Activated CD8-positive, alpha-beta memory T cell treated with anti-CD3 and anti-CD28 coated beads for 1 hour (primary cell): Measurements from ENCODE around the gene RGS11.
"Not testable (repeated sequence)": the region's sequence is repeated elsewhere in the genome, so short reads cannot be mapped to it uniquely, and the experiment has no call there.

Source experiments
- DNase-seq, 2 donors: peaks; one replicate each; pipeline ENCODE4 v3.0.0-alpha.2; 2020; ENCODE audit warnings: low read depth in 1 of 2; ENCODE audit errors: extremely low read depth in 1 of 2

Gene RGS11

DNA sequence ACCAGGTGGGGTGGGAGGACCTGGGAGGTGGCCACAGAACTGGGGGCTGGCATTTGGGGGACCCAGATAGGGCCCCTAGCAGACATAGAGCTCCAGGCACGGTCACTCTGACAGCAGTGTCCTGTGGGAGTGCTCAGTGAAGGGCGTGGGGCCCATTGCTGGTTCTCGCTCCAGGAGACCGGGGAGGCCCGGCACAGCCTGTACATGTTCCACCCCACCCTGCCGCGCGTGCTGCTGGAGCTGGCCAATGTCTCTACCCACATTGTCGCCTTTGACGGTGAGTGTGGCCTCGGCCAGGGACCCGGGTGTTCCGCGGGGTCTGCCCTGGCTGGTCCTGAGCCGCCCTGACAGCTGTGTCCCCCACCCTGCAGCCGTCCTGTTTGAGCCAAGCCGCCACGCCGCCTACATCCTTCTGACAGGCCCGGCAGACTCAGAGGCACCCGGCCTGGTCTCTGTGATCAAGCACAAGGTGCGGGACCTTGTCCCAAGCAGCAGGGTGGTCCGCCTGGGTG, 11.2 kb downstream of the RGS11 start:
- no peak for DNase-seq

DNA sequence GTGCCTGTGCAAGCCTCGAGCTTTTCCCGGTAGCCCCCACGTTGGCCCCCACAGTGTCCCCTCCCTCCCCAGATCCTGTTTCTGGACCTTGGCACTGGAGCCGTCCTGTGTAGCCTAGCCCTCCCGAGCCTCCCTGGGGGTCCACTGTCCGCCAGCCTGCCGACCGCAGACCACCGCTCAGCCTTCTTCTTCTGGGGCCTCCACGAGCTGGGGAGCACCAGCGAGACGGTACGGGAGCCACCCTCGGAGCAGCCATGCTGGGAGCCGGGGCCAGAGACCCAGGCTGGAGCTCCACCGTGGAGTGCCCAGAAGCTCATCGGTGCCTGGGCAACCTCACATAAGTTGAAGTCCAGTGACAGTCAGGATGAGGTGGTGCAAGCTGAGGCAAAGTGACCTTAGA, 11.8 kb downstream of the RGS11 start:
- DNase-seq: no peak

DNA sequence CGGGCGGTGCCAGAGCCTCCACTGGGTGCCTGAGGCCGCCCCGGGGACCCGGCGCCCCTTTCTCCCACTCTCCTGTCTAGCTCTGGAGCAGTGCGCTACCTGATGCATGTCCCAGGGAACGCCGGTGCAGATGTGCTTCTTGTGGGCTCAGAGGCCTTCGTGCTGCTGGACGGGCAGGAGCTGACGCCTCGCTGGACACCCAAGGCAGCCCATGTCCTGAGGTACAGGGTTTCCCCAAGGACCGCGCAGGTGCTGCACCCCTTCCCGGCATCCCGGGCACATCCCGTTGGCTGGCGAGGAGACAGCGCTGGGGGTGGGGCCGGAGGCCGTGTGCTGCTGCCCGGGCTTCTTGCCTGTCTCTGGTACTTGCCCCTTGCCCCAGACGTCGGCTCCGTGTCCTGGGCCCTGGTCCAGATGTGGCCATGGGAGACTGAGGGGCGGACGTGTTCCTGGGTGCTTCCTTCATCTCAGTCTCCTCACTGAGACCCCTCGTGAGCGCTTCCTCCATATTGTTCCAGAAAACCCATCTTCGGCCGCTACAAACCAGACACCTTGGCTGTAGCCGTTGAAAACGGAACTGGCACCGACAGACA, 12.5 kb downstream of the RGS11 start:
- DNase-seq: no peak

DNA sequence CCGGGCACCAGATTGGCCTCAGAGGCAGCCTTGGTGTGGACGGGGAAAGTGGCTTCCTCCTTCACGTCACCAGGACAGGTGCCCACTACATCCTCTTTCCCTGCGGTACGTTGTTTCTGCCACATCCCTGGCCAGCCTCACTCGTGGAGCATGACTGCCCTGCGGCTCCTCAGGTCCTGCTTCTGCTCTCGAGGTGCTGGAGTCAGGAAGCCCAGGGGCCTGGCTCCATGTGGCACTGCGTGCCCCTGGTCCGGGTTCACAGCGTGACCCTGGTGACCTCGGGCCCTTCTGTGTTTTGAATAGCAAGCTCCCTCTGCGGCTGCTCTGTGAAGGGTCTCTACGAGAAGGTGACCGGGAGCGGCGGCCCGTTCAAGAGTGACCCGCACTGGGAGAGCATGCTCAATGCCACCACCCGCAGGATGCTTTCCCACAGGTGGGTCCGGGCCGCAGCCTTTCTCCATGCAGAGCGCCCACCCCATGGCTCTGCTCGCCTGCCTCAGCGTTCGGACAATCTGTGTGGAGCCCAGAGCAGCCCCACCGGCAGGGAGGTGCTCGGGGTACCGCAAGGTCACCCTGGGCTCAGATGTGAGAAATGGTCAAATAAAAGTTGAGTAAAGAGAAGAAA, 13.5 kb downstream of the RGS11 start:
- no peak for DNase-seq

DNA sequence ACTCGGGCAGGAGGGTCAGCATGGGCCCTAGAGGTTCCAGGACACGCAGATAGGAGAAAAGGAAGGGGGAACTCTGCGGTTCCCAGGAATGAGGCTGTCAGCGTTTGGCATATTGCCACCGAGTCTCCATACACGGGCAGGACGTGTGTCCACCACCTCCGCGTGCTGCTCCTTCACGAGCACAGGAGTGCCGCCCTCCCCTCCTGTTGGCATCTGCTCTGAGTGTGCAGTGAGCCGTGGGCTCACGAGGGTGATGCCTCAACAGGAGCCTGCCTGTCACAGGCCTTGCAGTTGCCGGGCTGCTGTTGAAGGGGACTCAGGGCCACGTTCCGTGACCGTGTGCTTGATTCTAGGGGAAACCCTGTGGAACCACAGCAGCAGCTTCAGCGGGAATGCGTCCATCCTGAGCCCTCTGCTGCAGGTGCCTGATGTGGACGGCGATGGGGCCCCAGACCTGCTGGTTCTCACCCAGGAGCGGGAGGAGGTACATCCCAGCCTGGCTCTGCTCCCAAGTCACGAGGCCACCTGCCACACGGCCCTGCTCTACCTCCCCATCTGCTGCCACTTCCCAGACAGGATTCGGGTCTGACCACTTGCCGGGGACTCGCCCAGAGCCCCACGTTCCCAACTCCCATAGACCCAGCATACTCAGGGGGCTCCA, 14.6 kb downstream of the RGS11 start:
- DNase-seq: no peak

DNA sequence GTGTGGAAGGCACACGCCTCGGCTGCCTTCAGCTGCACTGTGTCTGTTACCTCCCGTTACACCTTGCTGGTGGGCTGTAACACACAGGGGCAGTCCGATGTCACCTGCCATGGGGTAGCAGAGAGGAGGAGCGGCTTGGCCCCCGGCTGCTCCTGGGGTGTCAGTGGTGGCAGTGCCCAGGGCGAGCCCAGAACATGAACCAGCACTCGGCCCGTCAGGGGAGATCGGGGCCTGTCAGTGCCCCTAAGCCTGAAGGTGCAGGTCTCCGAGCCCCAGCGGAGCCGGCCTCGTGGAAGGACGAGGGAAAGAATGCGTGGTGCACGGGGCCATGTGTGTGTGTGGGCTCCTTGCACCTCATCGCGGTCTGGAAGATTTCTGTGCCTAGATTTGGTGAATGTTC, 15.4 kb downstream of the RGS11 start:
- no peak for DNase-seq

DNA sequence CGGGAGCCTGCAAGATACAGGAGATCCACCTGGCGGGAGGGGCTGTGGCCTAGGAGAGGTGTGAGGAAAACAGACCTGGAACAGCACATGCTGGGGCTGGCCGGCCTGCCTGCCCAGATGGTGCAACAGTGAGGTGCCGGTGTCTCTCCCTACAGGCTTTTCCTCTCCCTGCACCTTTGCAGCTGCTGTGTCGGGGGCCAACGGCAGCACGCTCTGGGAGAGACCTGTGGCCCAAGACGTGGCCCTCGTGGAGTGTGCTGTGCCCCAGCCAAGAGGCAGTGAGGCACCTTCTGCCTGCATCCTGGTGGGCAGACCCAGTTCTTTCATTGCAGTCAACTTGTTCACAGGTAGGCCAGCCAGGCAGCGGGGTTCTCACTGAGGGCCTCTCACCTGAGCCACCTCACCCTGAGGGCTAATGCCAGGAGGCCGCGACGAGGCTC, 15.9 kb downstream of the RGS11 start:
- no peak for DNase-seq

DNA sequence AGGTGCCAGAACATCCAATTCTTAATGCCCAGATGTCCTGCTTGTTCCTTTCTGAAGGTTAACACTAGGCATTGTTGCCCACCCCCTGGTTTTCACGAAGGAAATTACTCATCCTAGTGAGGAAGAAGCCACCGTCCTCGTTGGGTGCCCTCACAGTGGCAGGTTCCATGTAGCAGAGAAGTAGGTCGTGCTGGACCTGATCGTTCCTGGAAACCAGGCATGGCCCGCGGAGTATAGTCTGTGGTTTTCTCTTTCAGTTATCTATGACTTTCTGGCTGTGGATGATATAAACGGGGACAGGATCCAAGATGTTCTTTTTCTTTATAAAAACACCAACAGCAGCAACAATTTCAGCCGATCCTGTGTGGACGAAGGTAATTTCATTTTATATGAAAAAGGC, 16.5 kb downstream of the RGS11 start:
- no peak for DNase-seq

DNA sequence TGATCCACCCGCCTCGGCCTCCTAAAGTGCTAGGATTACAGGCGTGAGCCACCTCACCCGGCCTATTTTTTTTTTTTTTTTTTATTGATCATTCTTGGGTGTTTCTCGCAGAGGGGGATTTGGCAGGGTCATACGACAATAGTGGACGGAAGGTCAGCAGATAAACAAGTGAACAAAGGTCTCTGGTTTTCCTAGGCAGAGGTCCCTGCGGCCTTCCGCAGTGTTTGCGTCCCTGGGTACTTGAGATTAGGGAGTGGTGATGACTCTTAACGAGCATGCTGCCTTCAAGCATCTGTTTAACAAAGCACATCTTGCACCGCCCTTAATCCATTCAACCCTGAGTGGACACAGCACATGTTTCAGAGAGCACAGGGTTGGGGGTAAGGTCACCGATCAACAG, 17.7 kb downstream of the RGS11 start:
- DNase-seq: not testable (repeated sequence)

DNA sequence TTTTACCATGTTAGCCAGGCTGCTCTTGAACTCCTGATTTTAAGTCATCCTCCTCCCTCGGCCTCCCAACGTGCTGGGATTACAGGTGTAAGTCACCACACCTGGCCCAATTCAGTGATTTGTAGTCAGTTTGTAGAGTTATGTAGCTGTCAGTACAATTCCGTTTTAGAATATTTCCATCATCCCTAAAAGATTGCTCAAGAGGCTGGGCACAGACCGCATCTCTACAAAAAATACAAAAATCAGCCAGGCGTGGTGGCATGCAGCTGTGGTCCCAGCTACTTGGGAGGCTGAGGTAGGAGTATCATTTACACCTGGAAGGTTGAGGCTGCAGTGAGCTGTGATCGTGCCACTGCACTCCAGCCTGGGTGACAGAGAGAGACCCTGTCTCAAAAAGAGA, 20.6 kb downstream of the RGS11 start:
- no peak for DNase-seq

DNA sequence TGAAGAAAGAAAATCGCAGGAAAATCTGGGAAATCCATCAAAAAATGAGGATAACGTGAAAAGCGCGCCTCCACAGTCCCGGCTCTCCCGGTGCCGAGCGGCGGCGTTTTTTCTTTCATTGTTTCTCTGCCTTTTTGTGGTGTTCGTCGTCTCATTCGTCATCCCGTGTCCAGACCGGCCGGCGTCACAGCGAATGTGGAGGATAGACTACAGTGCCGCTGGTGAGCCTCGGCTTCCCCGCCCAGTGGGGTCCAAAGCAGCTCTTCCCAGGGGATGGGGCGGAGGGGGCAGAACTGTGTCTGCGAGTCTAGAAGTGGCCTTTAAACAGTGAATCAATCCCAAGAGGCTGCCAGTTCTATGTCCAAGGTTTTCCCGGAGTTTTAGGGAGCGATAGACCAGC, 21.3 kb downstream of the RGS11 start:
- DNase-seq: no peak

DNA sequence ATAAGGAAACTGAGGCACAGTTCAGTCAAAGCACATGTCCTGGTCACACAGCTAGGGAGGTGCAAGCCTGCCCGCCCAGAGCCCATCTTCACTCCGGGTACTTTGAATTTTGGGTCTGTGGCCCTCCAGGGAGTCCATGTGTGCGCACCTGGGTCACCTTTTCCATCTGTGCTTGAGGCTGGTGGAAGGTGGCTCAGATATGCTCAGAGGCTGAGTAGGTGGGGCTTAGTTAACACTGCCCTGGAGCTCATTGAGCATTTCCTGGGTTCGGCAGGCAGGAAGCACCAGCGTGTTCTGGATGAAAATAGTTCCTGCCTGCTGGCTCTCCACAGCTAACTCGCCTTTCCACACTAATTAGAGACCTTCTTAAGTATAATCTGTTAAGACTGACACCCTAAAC, 21.9 kb downstream of the RGS11 start:
- DNase-seq: no peak

DNA sequence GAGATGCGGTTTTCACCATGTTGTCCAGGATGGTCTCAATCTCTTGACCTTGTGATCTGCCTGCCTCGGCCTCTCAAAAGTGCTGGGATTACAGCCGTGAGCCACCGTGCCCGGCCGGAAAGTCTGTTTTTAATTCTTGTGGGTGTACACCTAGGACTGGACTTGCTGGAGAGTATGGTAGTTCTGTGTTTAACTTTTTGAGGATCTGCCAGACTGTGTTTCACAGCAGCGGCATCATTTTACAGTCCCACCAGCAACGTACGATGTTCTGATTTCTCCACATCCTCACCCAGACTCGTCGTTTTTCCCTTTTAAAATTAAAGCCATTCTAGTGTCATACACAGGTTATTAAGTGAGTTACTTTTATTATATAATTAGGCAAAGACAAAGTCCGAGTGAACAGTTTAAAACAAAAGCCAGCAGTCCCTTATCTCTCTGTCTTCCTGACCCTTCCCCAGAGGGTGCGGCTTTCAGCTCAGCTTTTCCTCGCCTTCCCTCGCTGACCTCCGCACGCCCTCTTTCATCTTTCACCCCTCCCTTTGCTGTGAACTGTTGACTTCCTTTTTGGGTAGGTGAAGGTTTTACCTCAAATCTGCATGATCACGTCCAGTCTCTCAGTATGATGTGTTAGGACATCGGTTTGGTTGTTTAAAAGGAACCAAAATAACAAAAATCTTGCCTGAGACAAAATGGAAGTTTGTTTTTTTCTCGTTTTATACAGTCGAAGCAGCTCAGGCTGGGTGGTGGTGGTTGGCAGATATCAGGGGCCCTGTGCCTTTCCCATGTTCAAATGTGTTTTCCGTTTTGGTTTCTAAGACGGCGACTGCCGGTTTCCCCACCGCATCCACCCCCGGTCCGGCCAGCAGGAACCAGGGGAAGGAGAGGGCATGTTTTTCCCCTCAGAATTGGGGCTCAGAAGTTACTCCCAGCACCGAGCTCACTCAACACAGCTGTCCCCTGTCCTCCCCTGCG, 23.1 kb downstream of the RGS11 start:
- no peak for DNase-seq

DNA sequence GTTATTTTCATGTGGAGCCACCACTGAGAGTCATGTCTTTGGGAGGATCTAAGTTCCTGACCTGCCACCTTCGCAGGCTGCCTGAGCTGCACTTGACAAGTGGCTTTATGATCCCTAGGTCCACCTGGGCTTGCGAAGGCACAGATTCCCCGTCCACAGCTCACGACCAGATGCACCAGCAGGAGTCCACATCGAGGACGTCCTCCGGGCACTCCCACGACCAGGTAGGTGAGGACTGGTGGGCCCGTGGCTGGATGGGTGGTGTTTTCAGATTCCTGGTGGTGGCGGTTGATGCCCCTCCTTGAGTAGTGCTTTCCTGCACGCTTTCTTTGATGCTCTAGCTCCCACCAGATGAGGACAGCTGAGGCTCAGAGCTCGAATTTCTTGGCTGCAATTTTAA, 26.3 kb downstream of the RGS11 start:
- DNase-seq: no peak

DNA sequence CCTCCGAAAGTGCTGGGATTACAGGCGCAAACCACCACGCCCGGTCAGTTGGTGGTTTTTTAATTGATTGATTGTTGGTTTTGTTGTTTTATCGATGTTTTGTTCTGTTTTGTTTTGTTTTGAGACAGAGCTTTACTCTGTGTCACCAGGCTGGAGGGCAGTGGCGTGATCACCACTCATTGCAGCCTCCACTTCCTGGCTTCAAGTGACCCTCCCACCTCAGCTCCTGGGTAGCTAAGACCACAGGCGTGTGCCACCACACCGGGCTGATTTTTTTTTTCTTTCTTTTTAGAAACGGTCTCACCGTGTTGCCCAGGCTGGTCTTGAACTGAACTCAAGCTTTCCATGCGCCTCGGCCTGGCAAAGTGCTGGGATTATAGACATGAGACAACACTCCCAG, 28.7 kb downstream of the RGS11 start:
- DNase-seq: no peak

DNA sequence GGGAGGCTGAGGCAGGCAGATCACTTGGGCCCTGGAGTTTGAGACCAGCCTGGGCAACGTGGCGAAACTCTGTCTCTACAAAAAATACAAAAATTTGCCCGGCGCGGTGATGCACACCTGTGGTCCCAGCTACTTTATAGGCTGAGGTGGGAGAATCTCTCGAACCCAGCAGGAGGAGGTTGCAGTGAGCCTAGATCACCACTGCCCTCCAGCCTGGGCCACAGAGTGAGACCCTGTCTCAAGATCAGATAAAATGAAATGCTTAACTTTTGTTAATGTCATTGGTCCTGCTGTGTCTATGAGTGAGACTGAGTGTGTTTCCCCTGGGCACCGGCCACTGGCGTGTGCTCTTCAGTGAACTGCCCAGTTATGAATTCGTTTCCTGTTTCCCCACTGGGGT, 30.6 kb downstream of the RGS11 start:
- DNase-seq: no peak

DNA sequence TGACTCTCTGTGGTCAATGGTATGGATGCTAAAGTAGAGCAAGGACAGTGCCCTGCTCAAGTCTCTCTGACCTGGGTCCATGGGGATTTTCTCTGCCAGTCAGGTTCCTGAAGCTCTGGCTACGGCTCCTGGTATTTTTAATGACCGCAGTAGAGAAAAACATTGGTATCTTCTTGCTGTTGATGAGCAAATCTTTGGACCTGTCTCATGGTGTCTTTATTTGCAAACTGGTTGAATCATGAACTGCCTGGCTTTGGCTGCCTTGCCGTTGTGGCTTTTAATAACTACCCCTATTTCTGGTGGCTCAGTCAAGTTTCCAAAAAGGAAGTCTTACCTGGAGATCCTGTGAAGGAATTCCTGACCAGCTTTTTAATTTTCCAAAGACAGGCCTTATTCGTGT, 32.4 kb downstream of the RGS11 start:
- no peak for DNase-seq

DNA sequence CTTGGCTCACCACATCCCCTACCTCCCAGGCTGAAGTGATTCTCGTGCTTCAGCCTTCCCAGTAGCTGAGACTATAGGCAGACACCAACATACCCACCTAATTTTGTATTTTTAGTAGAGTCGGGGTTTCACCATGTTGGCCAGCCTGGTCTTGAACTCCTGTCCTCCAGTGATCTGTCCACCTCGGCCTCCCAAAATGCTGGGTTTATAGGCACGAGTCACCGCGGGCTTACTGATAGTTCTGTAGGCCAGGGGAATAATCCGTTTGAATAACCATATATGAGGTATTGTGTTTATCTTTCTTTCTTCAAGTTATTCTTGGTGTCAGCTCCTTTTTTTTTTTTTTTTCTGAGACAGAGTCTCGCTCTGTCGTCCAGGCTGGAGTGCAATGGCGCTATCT, 33.5 kb downstream of the RGS11 start:
- DNase-seq: no peak

DNA sequence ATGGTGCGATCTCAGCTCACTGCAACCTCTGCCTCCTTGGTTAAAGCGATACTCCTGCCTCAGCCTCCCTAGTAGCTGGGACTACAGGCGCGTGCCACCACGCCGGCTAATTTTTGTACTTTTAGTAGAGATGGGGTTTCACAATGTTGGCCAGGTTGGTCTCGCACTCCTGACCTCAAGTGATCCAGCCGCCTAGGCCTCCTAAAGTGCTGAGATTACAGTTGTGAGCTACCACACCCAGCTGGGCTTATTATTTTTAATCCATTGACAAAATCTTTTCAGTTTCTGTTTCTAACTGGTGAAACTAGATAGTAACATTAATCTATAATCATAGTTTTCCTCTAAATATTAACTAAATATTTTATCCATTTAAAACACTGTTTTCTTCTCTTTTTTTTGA, 35.2 kb downstream of the RGS11 start:
- DNase-seq: no peak

DNA sequence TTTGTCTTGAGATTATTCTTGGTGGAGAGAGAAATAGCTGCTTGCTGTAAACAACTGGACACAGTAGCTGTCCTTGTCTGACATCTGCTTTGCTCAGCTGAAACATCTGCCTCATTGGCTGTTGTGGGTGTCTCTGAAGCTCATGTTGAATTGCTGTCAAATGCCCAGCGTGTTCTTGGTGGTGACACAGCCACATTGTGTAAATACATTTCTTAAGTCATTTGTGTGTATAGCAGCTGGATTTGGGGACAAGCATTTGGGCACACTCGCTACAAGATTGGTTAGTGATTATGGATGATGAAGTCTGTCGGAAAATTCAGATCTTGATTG, 35.8 kb downstream of the RGS11 start:
- DNase-seq: no peak
